ENCODE measurements around the gene GCSH. TPM values are rescaled to one million over a fixed set of nuclear protein-coding genes. Genes with fewer than 3 reads are reported as not detected.
A peak's percentile ranks its signal among the peaks of the same experiment; 100 is the strongest.

GCSH gene
- total and polyA plus RNA-seq, 2 of the 13 experiments (the other 11 are each of a cell fraction or from before 2014, with no cell fraction given): 35.9 to 103 TPM

DNA sequence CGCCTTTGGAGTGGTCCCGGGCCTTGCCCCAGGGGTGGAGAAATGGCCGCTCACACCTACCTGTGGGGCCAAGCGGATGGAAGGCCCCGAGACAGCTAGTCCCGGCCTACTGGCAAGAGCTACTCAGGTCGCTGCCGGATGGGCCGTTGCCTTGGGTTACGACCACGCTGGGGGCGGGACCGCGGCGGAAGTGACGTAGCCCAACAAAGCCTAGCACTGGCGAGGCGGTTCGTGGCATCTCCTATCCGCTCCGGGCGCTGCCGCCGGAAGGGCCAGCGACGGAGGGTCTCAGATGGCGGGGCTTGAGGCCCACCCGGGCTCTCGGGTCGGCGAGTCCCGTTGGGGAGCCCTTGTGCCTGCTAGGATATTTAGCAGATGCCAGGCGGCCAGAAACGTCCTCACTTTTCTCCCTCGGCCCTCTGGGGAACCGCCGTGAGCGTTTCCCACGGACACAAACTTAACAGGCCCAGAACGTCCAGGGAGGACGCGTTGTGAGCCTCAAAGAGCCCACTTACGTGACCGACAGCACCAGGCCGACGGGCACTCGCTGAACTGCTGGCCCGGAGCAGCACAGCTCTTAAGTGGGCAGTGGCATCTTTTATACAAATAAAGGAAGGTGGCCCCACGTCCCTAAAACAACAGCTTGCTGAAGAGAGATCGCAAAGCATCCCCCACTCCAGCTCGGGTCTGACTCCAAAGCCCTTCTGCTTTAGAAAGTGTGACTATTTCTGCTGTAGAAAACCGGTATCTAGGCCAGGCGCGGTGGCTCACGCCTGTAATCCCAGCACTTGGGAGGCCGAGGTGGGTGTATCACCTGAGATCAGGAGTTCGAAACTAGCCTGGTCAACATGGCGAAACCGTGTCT is 18.9 kb downstream of the GCSH start, which contains the start of gene C16orf46 (continued):
- TF ChIP-seq TFDP2 (CRISPR knock-in tag; IDR thresholded peaks at IDR 0.05) (peak; percentile 82), CEBPG (CRISPR knock-in tag; IDR thresholded peaks at IDR 0.05) (0 out of 2 replicates have a peak, but pooled peaks have one; percentile 17), SPEN (CRISPR knock-in tag; IDR thresholded peaks at IDR 0.05; ENCODE audit: low read depth) (no peak; the same call in none of the 2 replicates), ZNF446 (CRISPR knock-in tag; IDR thresholded peaks at IDR 0.05) (no peak), POLR2A (IDR thresholded peaks at IDR 0.05; ENCODE audit: insufficient read depth in 1 of 2, low read depth in 2 of 2, low read length in 2 of 2) (peak; percentile 93 to 97), TOE1 (CRISPR knock-in tag; IDR thresholded peaks at IDR 0.05) (peak; percentile 41; the same call in 1 of the 2 replicates), TERF1 (CRISPR knock-in tag; IDR thresholded peaks at IDR 0.05) (peak; percentile 82; the same call in 1 of the 2 replicates), ZNF383 (CRISPR knock-in tag; IDR thresholded peaks at IDR 0.05; ENCODE audit: borderline replicate concordance) (no peak), MED13 (CRISPR knock-in tag; IDR thresholded peaks at IDR 0.05) (no peak), WIZ (CRISPR knock-in tag; IDR thresholded peaks at IDR 0.05) (no peak), CAMTA2 (CRISPR knock-in tag; IDR thresholded peaks at IDR 0.05; ENCODE audit: borderline replicate concordance) (peak; percentile 96; the same call in 1 of the 2 replicates), CREBL2 (CRISPR knock-in tag; IDR thresholded peaks at IDR 0.05; ENCODE audit: borderline replicate concordance) (no peak), POGK (CRISPR knock-in tag; conservative IDR thresholded peaks at IDR 0.05) (peak; percentile 71), SALL2 (CRISPR knock-in tag; IDR thresholded peaks at IDR 0.05) (peak; percentile 92; the same call in 1 of the 2 replicates), RAD21 (CRISPR knock-in tag; IDR thresholded peaks at IDR 0.05) (peak; percentile 37), RARA (CRISPR knock-in tag; IDR thresholded peaks at IDR 0.05) (peak; percentile 45; the same call in 1 of the 2 replicates), ZNF773 (CRISPR knock-in tag; IDR thresholded peaks at IDR 0.05; ENCODE audit: borderline replicate concordance) (no peak), TCF7L2 (IDR thresholded peaks at IDR 0.05; ENCODE audit: low read depth, low read length) (no peak), RBM39 (IDR thresholded peaks at IDR 0.05; ENCODE audit: low read depth, low read length, poor library complexity, severe bottlenecking) (peak; percentile 79), ERF (CRISPR knock-in tag; IDR thresholded peaks at IDR 0.05) (peak; percentile 73), ZFP36L2 (CRISPR knock-in tag; IDR thresholded peaks at IDR 0.05) (no peak), HDAC1 (CRISPR knock-in tag; IDR thresholded peaks at IDR 0.05) (peak; percentile 99), PCBP1 (IDR thresholded peaks at IDR 0.05; ENCODE audit: borderline replicate concordance, low read depth, low read length) (no peak), NCOA5 (CRISPR knock-in tag; IDR thresholded peaks at IDR 0.05) (0 out of 2 replicates have a peak, but pooled peaks have one; percentile 38), ZNF367 (CRISPR knock-in tag; IDR thresholded peaks at IDR 0.05; ENCODE audit: borderline replicate concordance) (peak; percentile 82)
- TF ChIP-seq, protein P1, sequence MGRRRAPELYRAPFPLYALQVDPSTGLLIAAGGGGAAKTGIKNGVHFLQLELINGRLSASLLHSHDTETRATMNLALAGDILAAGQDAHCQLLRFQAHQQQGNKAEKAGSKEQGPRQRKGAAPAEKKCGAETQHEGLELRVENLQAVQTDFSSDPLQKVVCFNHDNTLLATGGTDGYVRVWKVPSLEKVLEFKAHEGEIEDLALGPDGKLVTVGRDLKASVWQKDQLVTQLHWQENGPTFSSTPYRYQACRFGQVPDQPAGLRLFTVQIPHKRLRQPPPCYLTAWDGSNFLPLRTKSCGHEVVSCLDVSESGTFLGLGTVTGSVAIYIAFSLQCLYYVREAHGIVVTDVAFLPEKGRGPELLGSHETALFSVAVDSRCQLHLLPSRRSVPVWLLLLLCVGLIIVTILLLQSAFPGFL (CRISPR knock-in tag; IDR thresholded peaks at IDR 0.05): no peak
